HL-60 (cell line): ENCODE results near the gene UBAC2.

ENCODE experiments used
- DNase-seq, 2 experiments: peaks; one replicate each; pipeline ENCODE4 v3.0.0-alpha.2; 2010 to 2020; ENCODE audit warnings: low read depth in 1 of 2, low spot score in 1 of 2
- H3K27ac ChIP-seq: fragments of 250-450 bp; sonication (Bioruptor Pico); replicated peaks from 2 replicates; pipeline ENCODE4 v1.5.1; 2020; ENCODE audit warnings: mild to moderate bottlenecking, moderate library complexity
- H3K27me3 ChIP-seq: fragments of 250-450 bp; sonication (Bioruptor Pico); 2 replicates; pipeline ENCODE4 v1.5.1; 2021; ENCODE audit warnings: mild to moderate bottlenecking, moderate library complexity; ENCODE audit not compliant: insufficient read depth, poor library complexity, severe bottlenecking
- H3K4me3 ChIP-seq: replicated peaks from 2 replicates; pipeline ENCODE4 v1.5.1; 2011; ENCODE audit warnings: mild to moderate bottlenecking, control low read depth, low read length; ENCODE audit not compliant: insufficient read depth
- GABPA ChIP-seq: IDR thresholded peaks from 2 replicates; pipeline ENCODE4 v1.6.1; 2012; ENCODE audit warnings: low read depth
- POLR2AphosphoS5 ChIP-seq: IDR thresholded peaks from 2 replicates; pipeline ENCODE4 v1.6.1; 2012; ENCODE audit warnings: low read depth
- SPI1 ChIP-seq: IDR thresholded peaks from 2 replicates; pipeline ENCODE4 v1.6.1; 2012; ENCODE audit warnings: low read depth, mild to moderate bottlenecking, borderline replicate concordance
- TF ChIP-seq, protein P1 (sequence below): IDR thresholded peaks from one replicate; pipeline ENCODE4 v1.5.1; 2011; ENCODE audit warnings: low read length, control low read depth, inconsistent platforms; ENCODE audit not compliant: insufficient read depth
- TF ChIP-seq, protein P2 (sequence below): IDR thresholded peaks from 2 replicates; pipeline ENCODE4 v1.6.1; 2012; ENCODE audit warnings: low read depth; ENCODE audit not compliant: insufficient replicate concordance

The UBAC2 gene

DNA sequence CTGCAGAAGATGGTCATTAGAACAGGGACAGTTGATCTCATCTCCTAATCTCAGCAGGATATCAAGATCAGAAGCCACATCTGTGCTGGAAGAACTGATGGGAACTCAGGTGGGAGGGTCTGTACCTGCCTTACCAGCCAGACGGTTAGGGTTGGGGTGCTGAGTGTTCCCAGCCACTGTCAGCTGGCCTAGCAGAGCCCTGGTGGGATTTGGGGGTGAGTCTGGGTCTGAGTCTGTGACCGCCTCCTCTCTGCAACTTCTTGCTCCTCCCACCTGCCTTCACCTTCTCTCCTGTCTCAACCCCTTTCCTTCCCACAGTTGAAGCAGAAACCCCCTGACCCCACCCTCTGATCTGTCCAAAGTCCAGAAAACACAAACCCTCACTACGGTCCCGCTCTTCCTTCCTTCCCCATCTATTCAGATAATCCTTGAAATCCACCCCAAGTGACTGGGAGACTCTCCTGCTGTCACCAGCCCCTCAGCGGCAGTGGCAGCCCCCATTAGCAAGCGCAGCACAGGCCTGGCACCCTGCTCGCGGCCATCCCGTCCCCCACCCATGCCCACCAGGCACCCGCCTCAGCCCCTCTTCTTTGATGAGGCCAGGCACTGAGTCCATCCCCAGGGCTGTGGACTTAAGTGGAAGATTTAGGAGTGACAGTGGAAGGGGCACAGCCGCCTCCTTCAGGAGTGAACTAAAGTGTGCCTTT is 198.4 kb downstream of the UBAC2 start:
- no peaks in the 10 kb centered on the region for H3K27me3 ChIP-seq
- no peak for DNase-seq
- no peak overlapping the region for H3K4me3 ChIP-seq
- no peak overlapping the region for H3K27ac ChIP-seq
- TF ChIP-seq, protein P1, sequence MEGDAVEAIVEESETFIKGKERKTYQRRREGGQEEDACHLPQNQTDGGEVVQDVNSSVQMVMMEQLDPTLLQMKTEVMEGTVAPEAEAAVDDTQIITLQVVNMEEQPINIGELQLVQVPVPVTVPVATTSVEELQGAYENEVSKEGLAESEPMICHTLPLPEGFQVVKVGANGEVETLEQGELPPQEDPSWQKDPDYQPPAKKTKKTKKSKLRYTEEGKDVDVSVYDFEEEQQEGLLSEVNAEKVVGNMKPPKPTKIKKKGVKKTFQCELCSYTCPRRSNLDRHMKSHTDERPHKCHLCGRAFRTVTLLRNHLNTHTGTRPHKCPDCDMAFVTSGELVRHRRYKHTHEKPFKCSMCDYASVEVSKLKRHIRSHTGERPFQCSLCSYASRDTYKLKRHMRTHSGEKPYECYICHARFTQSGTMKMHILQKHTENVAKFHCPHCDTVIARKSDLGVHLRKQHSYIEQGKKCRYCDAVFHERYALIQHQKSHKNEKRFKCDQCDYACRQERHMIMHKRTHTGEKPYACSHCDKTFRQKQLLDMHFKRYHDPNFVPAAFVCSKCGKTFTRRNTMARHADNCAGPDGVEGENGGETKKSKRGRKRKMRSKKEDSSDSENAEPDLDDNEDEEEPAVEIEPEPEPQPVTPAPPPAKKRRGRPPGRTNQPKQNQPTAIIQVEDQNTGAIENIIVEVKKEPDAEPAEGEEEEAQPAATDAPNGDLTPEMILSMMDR, result no peak
- TF ChIP-seq, protein P2, sequence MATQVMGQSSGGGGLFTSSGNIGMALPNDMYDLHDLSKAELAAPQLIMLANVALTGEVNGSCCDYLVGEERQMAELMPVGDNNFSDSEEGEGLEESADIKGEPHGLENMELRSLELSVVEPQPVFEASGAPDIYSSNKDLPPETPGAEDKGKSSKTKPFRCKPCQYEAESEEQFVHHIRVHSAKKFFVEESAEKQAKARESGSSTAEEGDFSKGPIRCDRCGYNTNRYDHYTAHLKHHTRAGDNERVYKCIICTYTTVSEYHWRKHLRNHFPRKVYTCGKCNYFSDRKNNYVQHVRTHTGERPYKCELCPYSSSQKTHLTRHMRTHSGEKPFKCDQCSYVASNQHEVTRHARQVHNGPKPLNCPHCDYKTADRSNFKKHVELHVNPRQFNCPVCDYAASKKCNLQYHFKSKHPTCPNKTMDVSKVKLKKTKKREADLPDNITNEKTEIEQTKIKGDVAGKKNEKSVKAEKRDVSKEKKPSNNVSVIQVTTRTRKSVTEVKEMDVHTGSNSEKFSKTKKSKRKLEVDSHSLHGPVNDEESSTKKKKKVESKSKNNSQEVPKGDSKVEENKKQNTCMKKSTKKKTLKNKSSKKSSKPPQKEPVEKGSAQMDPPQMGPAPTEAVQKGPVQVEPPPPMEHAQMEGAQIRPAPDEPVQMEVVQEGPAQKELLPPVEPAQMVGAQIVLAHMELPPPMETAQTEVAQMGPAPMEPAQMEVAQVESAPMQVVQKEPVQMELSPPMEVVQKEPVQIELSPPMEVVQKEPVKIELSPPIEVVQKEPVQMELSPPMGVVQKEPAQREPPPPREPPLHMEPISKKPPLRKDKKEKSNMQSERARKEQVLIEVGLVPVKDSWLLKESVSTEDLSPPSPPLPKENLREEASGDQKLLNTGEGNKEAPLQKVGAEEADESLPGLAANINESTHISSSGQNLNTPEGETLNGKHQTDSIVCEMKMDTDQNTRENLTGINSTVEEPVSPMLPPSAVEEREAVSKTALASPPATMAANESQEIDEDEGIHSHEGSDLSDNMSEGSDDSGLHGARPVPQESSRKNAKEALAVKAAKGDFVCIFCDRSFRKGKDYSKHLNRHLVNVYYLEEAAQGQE, result no peak
- TF ChIP-seq SPI1 (no peak), GABPA (no peak), POLR2AphosphoS5 (no peak)

- H3K27me3 ChIP-seq, result no peaks in the 10 kb centered on the region
- no peak overlapping the region for H3K27ac ChIP-seq
- no peak for DNase-seq
- H3K4me3 ChIP-seq, result no peak overlapping the region
- TF ChIP-seq SPI1, result no peak
- TF ChIP-seq, protein P1, result no peak
Measured at GRCh38 chr13:99399623-99399974, 198.9 kb downstream of the UBAC2 start.

DNA sequence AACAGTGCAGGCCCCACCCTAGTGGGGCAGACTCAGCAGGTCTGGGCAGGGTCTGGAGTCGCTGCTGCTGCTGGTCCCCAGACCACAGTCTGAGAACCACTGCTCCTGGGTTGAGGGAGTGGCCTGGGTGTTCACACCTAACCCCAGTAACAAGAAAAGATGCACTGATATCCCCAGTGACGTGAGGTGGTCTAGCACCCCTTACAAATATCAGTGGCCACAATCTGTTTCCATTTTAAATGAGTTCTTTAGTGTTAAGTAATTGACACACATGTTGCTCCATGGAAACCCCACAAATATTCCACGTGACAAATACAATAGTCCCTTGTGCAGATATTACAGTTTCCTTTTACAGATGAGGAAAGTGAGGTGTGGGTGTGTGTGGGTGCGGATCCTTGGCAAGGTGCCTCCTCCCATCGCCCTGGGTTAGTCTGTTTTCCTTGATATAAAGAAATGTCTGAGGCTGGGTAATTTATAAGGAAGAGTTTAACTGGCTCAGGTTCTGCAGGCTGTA is 202.9 kb downstream of the UBAC2 start:
- H3K27ac ChIP-seq, result no peak overlapping the region
- H3K27me3 ChIP-seq, result no peaks in the 10 kb centered on the region
- no peak for DNase-seq
- no peak overlapping the region for H3K4me3 ChIP-seq
- TF ChIP-seq POLR2AphosphoS5 (no peak), SPI1 (no peak), GABPA (no peak)
- TF ChIP-seq, protein P2, result no peak
- TF ChIP-seq, protein P1, result no peak
